Measurements from ENCODE around the gene LINC00237. TPM values are rescaled to one million over a fixed set of nuclear protein-coding genes. Genes with fewer than 3 reads are reported as not detected.

LINC00237 gene
- not detected in 5 replicates for total RNA-seq (2022; extraction: Qiagen RNA extraction)

GRCh38 chr20:21106171-21107017, at the start of gene LINC00237:
LINC00237 (minus strand) TSS chr20:21106358.

DNA sequence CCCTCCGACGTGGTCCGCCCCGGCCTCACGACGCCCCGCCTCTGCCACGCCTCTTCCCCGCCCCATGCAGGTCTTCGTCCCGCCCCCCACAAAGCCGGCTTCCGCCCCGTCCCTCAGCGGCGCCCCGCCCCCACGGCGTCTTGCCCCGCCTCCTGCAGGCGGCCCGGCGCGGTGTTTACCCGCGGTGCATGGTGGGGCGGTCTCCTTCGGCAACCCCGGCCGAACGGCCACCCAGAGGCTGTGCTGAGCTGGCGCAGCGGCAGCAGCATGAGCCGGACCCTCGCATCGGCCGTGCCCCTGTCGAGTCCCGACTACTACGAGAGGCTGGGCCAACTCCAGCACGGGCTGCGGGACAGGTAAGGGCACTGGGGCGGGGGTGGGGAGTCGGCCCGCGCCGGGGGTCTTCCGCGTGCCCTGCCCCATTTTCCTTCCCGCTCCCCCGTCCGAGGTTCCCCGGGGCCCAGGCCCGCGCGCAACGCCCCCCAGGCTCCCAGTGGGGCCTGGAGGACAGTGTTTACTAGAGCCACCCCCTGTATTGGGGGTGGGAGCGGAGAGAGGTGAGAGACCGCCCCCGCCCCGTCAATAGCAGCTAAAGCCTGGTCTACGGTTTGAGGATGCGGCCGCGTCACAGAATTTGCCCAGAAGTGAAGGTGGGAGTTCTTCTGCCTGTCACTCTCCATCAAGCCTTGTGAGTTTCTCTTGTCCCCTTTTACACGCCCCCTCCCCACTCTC, 19.9 kb upstream of the LINC00237 start, which contains the start of gene KIZ:
TSS of gene KIZ (plus strand) at position 234 of the 732 bp plus-strand sequence. CDS start at position 268, 34 bp downstream.

Other genes starting within 250 kb of the LINC00237 start
- gene KIZ, start 19.7 kb upstream of the LINC00237 start, total RNA-seq (2022; extraction: Qiagen RNA extraction): 3.5 to 5.0 TPM (median 4.1 TPM) in 5 replicates
- gene XRN2, start 197.0 kb upstream of the LINC00237 start, total RNA-seq (2022; extraction: Qiagen RNA extraction): 88.0 to 126 TPM (median 96.2 TPM) in 5 replicates

All from A549 treated with Hydrocortisone at 1 μM for 4 hours (cell line).